GM19397 (cell line): ENCODE data around the gene VWA3B.
"Not testable (repeated sequence)": the region's sequence is repeated elsewhere in the genome, so short reads cannot be mapped to it uniquely, and the experiment has no call there.

Experiments
- ATAC-seq: cut with Tn5 transposase; IDR thresholded peaks from one replicate; pipeline ENCODE4 v1.9.1; 2021; ENCODE audit warnings: mild to moderate bottlenecking, moderate library complexity; ENCODE audit not compliant: unreplicated experiment

Gene VWA3B

DNA sequence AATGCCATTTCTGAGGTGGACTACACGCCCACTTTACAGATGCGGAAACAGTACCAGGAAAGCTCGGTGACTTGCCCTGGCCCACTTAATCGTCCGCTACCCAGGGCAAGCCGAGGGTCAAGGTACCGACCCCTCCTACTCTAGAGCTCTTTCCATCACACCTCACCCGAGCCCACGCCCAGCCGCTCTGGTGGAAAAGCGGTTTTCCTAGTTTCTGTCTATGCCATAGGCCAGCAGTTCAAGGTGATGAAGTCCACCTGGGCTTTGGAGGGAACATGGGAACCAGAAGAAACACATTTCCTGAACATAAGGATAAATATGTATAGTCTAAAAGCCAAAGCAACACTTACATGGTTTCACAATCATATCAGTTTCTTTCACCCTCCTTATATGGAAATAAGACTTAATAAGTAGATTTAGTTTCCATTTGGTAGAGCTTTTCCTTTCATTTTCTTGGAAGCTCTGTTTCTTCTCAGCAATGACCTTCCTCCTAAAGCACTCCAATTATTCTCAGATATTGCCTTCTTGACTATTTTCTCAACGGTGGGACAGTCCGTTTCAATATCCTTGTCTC, 567 bp downstream of the VWA3B start:
- no peak for ATAC-seq

DNA sequence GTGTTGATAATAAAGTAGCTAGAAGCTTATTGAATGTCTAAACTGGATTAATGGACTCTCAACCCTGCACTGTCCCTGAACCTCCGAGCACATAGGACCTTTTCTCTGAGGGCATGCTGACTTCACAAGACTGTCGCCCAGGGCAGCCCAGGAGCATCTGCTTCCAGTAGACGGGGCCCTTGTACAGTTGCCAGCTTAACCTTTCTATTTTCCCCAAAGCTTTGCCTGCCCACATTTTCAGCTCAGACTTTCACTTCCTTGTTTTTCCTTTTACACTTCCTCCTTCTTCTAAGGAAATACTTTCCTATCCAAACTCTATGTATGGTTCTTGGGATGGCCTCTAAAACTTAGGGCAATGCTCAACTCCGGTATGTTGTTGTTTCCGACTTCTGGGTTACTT, 1.3 kb downstream of the VWA3B start:
- ATAC-seq: no peak

DNA sequence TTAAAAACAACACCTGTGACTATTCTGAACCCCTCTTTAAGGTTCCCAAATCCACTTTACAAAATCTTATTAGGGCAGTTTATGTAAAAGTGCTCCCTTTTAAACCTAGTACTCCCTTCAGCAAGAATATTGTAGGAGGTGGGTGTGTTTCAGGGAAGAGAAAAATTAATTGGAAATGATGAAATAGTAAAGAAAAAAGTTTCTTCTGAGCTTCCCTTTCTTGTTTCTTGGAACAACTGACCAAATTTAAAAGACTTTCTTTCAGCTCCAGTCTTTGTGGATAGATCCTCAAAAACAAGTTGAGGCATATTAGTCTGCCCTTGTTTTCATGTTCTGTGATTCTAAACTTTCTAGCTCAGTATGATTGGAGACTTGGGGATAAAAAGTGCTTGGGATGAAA, 3.0 kb downstream of the VWA3B start:
- no peak for ATAC-seq

DNA sequence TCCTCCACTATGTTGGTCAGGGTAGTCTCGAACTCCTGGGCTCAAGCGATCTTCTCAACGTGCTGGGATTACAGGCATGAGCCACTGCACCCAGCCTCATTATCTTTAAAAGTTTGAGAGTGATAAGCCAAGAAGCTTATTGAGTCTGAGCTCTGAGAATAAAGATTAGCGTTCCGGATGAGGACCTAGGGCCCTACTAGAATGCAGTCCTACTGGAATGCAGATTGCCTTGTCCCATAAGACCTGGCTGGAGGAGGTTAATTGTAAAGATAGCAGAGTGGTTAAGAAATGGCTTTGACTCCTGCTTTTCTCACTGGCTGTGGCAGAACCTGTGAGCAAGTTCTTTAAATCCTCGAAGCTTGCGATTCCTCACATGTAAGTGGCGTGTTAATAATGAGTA, 4.0 kb downstream of the VWA3B start:
- no peak for ATAC-seq

DNA sequence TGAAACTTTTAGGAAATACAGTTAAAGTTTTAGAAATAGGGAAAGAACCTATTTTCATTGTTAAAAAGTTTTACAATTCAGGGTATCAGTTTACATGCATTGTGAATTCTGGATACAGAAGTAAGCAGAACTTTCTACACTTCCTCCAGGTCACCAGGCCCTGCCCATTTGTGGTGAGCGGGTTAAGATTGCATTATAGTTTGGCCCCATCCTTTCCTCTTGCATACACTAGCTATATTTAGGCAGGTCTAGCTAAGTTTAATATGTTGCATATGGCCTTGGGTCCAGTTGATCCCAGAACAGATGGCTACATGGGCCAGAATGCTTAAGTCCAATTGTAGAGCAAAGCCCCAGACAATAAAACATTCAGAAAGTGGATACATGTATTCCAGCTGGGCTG, 4.8 kb downstream of the VWA3B start:
- no peak for ATAC-seq

DNA sequence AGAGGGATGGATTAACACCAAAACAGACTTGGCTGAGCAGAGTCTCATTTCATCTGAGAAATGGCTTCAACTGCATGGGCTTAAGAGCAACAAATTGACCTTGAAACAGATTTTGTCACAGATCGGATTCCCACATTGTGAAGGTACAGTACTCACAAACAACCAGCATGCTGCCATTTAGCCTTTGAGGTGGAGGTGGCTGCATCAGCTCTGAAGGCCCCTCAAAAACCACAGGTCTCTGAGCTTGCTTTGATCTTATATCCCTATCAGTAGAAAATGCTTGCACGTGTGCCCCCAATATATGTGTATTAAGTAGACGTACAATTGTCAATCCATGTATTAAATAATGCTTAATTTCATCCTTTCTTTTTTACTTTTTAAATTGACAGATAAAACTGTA, 6.2 kb downstream of the VWA3B start:
- no peak for ATAC-seq

DNA sequence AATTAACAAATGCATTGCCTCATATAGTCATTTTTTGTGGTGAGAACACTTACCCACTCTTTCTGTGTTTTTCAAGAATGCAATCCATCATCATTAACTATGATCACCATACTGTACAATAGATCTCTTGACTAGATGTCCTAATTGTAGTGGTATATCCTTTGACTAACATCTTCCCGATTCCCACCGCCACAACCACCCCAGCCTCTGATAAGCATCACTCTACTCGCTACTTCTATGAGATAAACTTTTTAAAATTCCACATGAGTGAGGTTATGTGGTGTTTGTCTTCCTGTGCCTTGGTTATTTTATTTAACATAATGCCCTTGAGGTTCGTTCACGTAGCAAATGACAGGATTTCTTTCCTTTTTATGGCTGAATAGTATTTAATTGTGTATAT, 6.6 kb downstream of the VWA3B start:
- no peak for ATAC-seq

DNA sequence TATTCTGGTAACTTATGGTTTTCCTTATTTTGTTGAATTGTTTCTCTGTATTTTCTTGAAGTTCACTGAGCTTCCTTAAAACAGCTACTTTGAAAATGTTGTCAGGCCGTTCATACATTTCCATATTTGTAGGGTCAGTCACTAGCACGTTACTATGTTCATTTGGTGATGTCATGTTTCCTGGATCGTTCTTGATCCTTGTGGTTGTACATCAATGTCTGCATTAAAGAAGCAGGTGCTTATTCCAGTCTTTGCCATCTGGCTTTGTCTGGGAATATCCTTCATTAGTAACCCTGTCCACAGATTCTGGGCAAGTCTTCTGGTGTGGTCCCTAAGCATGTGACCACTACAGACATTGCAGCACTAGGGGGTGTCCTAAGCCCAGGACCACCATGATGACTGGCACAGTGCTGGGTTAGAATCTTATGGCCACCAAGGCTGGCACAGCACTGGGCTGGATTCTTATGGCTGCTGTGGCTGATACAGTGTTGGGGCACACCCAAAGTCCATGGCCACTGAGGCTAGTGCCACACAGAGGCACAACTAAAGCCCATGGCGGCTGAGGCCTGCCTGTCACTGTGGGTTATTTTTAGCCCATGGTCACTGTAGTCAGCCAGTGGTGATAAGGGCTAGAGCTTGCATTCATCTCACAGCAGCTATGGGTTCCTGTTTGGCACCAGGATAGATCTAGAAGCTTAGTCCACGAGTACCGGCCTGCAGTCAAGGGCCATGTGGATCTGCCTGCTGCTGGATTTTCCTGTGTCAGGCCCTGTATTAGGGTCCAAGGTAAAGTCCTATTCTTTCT, 13.2 kb downstream of the VWA3B start:
- ATAC-seq: no peak

DNA sequence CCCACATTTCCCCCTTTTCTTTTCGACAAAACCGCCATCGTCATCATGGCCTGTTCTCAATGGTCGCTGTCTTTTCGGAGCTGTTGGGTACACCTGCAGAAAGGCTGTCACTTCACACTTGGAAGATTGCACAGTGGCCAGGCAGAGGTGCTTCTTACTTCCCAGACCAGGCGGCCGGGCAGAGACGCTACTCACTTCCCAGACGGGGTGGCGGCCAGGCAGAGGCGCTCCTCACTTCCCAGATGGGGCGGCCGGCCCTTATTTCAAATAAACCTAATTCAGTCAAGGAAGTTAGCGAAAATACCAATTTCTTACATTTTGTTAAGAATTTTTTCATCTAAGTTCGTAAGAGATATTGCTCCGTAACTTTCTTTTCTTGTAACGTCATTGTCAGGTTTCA, 15.3 kb downstream of the VWA3B start:
- not testable (repeated sequence) for ATAC-seq

DNA sequence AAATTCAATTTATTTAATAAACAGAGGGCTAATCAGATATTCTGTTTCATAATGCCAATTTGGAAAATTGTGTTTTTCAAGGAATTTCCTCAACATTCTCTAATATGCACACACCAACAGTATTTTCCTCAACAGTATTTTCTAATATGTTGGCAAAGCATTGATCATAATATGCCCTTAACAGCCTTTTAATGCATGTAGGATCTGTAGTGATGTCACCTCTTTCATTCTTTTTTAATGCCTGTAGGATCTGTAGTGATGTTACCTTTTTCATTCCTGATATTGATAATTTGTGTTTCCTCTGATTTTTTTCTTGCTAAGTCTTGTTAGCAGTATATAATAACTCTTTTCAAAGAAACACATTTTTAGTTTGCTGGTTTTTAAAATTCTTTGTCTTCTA, 15.9 kb downstream of the VWA3B start:
- no peak for ATAC-seq

DNA sequence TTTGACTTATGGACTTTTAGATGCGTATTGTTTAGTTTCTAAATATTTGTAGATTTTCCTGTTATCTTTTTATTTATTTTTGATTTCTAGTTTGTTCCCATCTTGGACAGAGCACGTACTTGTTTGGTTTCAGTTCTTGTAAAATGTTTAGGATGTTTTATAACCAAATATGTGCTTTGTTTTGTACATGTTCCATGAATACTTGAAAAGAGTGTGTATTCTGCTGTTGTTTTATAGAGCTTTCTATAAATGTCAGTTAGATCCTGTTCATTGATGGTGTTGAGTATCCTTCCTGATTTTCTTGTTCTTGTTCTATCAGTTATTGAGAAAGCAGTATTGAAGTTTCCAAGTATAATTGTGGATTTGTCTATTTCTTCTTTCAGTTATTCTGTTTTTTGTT, 21.1 kb downstream of the VWA3B start:
- ATAC-seq: no peak

DNA sequence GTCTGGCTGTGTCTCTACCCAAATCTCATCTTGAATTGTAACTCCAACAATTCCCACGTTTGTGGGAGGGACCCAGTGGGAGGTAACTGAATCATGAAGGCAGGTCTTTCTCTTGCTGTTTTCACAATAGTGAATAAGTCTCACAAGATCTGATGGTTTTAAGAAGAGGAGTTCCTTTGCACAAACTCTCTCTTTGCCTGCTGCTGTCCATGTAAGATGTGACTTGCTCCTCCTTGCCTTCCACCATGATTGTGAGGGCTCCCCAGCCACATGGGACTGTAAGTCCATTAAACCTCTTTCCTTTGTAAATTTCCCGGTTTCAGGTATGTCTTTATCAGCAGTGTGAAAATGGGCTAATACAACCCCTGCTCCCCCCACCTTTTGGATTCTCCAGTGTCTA, 23.8 kb downstream of the VWA3B start:
- no peak for ATAC-seq

DNA sequence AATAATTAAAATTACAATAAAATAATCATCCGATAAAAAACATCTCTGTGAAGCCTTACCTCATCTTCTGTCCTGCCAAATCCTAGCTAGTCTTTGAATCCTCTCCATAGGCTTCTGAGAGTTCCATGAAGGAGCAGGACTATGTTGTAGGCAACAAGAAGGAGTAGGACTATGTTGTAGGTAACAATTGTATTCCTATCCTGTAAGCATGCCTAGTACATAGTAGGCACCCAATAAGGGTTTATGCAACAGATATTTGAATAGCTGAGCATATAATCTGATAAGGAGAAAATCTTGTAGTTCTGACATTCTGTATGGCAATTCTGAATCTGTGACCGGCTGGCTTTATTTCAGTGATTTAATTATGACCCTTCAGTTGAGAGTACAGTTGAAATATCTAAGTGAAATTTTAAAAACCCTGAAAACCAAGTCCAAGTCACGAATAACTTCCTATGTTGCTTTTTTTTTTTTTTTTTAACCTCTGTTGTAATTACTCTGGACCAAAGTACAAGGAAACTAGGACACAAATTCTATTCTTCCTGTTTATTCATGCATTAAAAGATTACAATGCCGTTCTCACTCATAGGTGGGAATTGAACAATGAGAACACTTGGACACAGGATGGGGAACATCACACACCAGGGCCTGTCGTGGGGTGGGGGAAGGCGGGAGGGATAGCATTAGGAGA, 27.8 kb downstream of the VWA3B start:
- ATAC-seq: no peak

DNA sequence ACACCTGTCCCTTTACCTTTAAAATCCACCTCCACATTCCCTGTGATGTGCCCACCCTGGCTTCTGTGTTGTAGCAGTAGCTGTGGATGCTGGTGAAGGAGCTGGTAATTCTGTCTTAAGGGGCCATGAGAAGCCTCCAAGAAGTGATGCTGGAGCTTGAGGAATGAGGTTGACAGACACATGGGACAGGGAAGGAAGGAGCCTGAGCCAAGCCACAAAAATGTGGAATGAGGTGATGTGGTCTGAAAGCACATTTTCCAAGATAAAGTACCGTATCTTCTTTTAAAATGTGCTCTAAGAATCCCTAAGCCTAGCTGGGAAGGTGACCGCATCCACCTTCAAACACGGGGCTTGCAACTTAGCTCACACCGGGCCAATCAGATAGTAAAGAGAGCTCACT, 31.2 kb downstream of the VWA3B start:
- no peak for ATAC-seq

DNA sequence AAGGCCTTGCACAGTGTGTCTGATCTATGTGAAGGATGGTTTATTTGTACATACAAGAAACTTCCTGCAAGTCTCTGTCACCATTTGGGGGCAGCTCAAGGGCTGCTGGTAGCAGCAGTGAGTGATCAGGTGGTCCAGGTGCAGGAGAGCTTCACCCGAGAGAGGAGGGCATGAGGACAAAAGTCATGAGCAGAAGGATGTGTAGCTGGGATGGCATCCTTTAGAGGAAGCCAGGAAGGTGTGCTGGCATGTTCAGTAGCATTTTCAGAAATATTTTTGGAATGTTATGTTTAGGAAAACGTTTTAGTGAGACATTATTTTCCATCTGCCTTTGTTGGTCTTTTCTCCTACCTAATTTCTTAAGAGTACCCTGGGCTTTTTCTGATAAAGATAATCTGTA, 31.9 kb downstream of the VWA3B start:
- no peak for ATAC-seq

DNA sequence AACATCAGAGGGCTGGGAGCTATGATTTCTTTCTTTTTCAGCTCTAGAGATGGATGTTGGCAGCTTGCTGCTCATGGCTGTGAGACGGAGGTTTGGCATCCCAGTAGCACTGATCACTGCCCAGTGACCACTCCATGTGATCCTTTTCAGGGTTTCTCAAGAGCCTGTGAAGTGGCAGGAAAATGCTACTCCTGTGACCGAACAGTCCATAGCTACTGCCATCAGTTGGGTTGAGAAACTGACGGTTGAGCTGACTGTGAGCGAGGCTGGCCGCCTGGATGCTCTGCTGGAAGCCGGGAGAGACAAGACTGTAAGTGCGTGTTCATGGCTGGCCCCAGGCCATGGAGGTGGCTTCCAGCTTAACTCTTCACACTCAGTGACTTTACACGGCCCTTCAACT, 34.2 kb downstream of the VWA3B start:
- ATAC-seq: no peak

DNA sequence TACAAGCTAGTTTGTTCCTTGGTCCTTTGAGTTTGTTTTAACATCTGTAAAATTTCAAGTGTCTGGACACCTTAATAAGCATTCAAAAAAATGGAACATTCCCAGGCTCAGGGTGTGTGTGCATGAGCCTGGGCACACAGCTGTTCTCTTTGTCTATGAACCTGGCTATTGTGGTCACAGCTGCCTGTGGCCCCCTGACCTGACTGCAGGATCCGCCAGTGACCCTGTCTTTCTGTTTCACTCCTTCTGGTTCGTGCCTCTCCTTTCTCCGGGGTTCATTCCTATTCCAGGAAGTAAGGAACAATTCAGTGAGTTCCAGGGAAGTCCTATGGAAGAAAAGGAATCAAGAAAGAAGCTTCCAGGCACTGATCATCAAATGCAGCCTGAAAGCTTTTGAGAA, 35.6 kb downstream of the VWA3B start:
- ATAC-seq: no peak

DNA sequence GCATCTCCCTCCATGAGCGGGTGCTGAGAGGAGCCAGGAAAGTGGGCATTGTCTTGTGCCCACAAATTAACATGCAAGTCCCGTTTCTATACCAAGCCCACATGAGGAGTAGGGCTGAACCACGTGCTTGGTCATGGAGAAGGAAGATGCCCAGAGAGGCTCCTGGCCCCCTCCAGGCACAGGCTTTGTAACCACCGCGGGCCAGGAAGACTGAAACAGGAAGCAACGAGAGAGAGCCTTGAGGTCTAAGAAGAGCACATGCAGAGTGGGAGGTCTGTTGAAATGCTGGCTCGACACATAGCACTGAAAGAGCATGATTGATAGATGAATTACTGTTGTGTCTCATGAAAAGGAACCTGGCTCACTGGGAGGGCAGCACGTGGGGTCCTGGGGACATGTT, 36.3 kb downstream of the VWA3B start:
- ATAC-seq: no peak

DNA sequence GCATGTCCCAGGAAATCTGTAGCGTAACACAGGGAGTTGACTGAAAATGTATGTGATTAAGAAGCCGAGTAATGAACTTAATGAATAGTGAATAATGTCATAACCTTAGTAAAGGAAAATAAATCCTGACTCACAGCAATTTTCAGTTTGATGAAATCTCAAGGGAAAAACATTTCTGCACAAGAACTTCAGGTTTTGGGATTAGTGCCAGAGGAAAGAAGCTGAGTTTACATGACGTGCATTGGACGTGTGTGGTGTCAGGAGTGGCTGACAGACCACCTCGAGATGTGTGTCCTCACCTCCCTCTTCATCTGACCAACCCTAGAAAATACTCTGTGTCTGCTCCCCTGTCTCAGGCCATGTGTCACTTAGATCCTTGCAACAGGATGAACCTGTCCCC, 39.1 kb downstream of the VWA3B start:
- ATAC-seq: no peak

DNA sequence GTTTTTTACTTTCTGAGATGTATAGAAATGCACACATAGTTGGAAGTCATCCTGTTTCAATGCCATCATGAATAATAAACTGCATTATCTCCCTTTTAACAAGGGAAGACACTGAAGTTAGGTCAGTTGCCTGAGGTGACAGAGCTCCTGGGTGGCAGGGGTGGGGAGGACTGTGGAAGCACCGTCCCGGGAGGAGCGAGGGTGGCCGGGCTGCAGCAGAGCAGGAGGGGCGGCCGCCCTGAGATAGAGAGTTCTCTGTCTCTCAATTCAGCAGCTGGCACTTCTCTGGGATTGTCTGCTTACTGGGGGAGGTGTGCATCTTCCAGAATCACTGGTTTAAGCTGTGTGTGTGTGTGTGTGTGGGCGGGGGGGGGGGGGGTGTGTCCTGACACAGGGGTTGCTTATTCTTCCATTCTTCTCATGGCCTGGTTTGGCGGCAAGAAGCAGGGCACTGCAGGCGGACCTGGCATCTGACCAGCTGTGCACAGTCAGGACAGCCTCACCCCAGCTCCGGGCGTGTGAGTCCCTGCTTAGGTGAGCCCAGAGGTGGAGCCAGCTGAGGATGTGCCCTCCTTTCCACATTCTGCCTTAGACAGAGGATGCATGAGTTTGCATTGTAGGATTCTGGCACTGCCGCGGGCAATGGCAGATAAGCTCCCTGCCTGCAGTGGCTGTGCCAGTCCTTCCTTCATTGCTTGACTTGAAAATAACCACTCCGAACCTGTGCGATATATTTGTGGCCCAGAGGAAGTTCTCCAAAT, 40.4 kb downstream of the VWA3B start:
- no peak for ATAC-seq

DNA sequence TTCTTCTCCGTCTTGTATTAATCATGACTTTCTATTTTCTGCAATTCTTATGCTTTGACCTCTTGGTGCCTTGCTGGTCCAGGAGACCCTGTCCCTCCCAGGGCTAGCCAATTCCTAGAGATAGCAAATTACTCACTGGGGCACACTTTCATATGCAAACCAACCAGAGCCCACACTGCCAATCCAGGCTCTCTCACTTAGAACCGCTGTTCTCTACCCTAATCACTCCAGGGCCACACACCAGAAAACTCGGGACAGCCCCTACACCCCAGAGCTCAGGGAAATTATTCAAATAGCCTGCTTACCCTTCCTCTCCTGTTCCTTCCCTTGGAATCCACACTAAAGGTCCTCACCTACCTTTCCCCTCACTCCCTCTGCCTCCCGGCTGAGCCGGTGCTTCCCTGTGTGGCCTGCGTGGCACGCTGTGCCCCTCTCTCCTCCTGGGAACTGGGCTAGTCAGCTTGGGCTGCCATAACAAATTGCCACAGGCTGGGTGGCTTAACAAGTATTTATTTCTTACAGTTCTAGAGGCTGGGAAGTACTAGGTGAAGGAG, 41.7 kb downstream of the VWA3B start:
- no peak for ATAC-seq
